GM18520 (cell line): Measurements from ENCODE around the gene CDKL1.
A peak's percentile ranks its signal among the peaks of the same experiment; 100 is the strongest.
"Not testable (repeated sequence)": the region's sequence is repeated elsewhere in the genome, so short reads cannot be mapped to it uniquely, and the experiment has no call there.

Experiments used
- ATAC-seq: cut with Tn5 transposase; IDR thresholded peaks from one replicate; pipeline ENCODE4 v1.9.1; 2021; ENCODE audit not compliant: unreplicated experiment

The CDKL1 gene

DNA sequence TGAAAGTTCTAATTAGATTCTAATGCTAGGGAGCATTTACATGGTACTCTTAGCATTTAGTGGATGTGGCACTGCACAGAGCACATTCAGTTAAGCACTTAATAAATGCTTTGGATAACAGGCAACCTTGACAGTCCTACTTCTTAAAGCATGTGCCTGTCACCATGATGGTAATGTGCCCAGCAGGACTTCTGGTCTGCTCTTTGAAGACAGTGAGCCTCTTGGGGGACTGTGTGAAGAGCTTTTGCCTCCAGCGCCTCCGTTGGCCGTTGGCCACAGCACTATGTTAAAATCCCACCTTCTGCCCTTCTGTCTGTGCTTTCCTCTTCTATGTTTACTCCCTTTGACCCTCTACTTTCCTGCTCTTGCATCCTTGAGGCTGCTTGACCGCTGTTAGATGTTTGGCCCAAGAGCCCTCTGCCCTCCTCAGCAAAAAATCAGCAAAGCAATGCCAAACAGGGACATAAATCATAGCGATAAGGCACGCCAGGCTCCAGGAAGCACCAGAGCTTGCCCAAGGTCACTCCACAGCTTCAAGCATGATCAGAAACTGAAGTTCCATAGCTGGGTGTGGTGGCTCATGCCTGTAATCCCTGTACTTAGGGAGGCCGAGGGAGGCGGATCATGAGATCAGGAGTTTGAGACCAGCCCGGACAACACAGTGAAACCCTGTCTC, 8.3 kb downstream of the CDKL1 start:
- ATAC-seq: no peak

DNA sequence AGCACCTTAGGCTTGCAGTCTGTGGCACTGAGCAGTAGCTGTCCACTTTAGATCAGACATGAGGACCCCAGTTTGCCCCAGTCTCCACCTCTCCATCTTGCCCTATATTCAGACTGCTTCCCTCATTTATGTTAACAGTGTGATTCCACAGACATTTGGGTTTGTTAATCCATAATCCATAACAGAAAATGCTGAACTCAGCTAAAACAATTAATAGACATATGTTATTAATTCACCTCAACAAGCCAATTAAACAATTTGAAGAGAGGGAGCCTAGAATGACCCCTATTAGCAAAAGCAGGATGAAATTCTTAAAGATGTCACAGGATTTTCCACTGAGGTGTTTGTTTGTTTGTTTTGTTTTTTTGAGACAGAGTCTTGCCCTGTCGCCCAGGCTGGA, 9.1 kb downstream of the CDKL1 start:
- ATAC-seq: no peak

- ATAC-seq: no peak
These were observed 13.0 kb downstream of the CDKL1 start for GRCh38 chr14:50383618-50384225.

- no peak for ATAC-seq
These were observed 14.8 kb downstream of the CDKL1 start for GRCh38 chr14:50381823-50382287.

DNA sequence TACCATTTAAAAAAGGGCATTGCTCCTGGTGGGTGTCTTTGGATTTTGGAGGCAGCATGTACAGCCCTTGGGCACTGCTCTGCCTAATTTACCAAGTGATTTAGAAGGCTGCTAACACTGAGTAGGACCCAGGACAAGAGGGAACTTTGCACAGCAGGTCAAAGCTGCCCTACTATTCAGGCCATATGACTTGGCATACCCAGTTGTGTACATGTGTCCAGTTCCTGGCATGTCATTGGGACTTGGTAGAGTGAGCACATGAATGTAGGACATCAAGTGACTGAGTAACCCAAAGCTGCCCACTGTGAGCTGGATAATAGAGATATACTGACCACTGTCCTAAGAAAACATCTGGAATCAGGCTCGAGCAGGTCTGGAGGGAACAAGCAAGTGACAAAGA, 15.7 kb downstream of the CDKL1 start:
- no peak for ATAC-seq

GRCh38 chr14:50380455-50380854, 16.2 kb downstream of the CDKL1 start:
- ATAC-seq: no peak

DNA sequence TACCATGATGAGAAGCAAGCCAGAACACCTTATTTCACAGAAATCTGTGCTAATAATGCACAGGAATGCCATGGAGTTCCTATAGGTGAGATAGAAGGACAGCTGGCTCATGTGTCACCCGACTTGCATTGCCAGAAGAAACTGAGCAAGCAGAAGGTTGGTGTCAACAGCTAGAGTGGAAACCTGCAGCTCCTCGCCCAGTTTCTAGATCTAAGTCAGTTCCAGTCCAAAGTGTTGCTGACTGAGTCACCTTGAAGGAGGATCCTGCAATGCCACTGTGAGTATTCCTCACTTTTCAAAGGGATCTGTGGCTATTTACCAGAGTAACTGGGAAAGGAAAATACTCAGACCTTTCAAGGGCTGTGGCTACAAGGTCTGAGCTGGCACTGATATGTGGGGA, 17.1 kb downstream of the CDKL1 start:
- ATAC-seq: no peak

DNA sequence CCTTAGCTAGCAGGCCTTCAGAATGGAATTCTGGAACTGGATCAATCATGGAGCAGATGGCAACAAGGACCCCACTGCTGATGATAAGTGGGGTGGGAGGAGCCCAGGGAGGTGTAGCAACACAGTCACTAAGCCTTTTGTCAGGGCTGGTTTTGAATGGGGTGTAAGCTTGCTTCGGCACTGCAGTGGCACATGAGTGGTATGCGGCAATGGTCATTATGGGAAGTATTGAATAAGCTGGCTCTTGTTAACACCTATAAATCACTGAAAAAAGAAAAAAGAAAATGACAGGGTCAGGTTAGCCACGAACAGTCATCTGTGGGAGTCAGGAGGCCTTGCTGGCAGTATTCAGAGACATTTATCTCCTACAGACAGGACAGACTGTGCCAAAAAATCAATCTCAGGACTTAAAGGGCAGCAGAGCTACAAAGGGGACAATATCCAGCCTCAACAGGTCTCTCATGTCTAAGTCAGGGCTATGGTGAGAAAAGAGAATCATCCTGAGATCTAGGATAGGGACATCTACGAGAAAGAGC, 19.1 kb downstream of the CDKL1 start:
- ATAC-seq: no peak

DNA sequence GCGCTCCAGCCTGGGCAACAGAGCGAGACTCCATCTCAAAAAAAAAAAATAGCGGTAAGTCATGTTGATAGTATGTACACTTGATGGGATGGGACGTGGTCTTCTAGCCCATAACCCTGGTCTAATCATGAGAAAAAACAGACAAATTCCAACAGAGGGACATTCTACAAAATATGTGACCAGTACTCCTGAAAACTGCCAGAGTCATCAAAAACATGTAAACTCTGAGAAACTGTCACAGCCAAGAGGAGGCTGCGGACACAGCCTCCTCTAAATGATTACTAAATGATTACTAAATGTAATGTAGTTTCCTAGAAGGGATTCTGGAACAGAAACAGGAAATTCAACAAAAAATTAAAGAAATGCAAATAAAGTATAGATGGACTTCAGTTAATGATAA, 20.9 kb downstream of the CDKL1 start:
- ATAC-seq: no peak

DNA sequence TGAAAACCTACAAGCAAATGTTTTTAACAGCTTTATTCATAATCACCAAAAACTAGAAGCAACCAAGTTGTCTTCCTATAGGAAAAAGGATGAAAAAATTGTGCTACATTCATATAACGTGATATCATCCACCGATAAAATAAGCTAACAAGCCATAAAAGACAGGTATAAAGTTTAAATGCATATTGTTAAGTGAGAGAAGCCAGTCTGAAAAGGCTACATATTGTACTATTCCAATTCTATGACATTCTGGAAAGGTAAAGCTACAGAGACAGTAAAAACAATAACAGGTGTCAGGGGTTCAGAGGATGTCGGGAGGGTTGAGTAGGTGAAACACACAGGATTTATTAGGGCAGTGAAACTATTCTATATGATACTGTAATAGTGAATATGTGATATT, 22.7 kb downstream of the CDKL1 start:
- ATAC-seq: no peak

- no peak for ATAC-seq
These were observed 25.1 kb downstream of the CDKL1 start for GRCh38 chr14:50371546-50371945.

DNA sequence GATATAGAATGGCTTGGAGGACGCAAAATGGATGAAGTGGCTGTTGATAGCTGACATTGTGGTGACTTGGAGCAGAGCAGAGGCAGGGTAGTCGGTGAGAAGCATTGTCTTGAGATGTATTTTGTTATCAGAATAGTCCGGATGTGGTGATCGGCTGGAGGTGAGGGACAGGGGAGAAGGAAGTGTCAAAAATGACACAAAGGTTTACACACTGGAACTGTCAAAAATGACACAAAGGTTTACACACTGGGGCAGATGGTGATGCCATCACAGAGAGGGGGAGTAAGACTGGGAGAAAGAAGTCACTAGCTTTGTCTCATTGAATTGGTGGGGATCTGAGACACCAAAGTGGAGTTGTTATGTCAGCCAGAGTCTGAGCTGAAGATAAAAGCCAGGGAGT, 30.1 kb downstream of the CDKL1 start:
- ATAC-seq: no peak

DNA sequence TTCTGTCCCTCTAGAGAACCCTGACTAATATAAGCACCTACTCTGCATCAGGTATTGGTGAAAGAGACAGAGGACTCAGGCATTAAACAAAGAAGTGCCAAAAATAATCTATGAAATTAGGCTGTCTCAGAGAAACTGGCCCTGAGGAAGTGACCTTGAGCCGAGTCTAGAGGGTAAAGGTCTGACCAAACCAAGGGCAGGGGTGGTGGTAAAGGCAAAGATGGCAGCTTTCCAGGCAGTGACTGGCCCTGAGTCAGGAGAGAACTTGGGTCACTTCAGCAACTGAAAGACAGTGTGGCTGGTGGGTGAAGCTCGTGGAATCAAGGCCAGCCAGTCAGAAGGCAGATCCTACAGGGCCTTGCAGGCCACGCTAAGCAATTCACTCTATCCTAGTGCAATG, 30.6 kb downstream of the CDKL1 start:
- no peak for ATAC-seq

DNA sequence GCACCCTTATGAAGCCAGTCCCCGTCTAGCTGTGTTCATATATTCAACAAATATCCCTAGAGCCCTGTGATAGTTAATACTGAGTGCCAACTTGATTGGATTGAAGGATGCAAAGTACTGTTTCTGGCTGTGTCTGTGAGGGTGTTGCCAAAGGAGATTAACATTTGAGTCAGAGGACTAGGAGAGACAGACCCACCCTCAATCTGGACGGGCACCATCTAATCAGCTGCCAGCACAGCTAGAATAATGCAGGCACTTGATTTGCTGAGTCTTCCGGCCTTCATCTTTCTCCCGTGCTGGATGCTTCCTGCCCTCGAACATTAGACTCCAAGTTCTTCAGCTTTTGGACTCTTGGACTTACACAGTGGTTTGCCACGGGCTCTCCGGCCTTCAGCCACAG, 31.1 kb downstream of the CDKL1 start:
- not testable (repeated sequence) for ATAC-seq

GRCh38 chr14:50364792-50365191, 31.9 kb downstream of the CDKL1 start:
- ATAC-seq: no peak

GRCh38 chr14:50363714-50364111, 33.0 kb downstream of the CDKL1 start:
- ATAC-seq: peak; percentile 98

DNA sequence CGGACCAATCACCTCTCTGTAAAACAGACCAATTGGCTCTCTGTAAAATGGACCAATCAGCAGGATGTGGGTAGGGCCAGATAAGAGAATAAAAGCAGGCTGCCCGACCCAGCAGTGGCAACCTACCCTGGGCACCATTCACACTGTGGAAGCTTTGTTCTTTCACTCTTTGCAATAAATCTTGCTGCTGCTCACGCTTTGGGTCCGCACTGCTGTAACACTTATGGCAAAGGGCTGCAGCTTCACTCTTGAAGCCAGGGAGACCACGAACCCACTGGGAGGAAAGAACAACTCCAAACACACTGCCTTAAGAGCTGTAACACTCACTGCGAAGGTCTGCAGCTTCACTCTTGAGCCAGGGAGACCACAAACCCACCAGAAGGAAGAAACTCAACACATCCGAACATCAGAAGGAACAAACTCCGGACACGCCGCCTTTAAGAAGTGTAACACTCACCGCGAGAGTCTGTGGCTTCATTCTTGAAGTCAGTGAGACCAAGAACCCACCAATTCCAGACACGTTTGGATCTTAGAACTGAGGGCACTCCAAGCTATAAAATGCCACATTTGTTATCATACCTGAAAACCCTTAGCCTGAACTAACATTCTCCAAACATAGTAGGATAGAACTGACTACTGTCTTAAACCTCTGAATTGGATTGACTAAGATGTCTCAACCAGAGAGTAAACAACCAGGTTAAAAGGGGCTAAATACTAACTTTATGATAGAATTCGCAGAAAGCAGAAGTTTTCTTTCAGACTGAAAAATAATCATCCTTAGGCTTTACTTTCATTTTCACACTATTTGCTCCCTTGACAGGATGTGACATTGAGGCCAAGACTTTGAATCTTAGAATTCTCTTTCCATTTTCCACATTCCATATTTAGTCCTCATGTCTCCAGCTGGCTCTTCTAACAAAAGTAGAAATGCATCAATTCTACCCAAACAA, 33.6 kb downstream of the CDKL1 start:
- no peak for ATAC-seq

DNA sequence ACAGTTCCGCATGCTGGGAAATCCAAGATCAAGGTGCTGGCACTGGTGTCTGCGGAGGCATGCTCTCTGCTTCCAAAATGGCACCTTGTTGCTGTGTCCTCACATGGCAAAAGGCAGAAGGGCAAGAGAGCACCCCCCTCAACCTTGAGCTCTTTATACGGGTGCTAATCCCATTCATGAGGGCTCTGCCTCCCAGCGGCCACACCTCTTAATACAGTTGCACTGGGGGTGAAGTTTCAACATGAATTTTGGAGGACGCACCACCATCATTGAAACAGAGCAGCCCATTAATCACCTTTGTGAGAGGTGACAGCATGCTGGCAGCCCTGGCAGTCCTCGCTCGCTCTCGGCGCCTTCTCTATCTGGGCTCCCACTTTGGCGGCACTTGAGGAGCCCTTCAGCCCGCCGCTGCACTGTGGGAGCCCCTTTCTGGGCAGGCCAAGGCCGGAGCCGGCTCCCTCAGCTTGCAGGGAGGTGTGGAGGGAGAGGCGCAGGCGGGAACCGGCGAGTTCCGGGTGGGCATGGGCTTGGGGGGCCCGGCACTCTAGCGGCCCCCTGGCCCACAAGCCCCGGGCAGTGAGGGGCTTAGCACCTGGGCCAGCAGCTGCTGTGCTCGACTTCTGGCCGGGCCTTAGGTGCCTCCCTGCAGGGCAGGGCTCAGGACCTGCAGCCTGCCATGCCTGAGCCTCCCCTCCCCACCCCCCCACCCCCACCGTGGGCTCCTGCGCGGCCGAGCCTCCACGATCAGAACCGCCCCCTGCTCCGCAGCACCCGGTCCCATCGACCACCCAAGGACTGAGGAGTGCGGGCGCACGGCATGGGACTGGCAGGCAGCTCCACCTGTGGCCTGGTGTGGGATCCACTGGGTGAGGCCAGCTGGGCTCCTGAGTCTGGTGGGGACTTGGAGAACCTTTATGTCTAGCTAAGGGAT, 34.9 kb downstream of the CDKL1 start:
- ATAC-seq: not testable (repeated sequence)

GRCh38 chr14:50360851-50361250, 35.8 kb downstream of the CDKL1 start:
- ATAC-seq: no peak

DNA sequence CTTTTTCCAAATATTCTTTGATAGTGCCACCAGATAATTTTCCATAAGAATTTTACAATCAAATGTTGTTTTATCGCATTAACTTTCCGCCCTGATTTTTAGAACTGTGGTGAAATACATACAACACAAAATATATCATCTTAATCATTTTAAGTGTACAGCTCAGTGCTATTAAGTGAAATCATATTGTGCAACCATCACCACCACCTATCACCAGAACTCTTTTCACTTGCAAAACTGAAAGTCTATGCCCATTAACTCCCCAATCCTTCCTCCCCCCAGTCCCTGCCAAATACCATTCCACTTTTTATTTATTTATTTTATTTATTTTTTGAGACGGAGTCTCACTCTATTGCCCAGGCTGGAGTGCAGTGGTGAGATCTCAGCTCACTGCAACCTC, 36.6 kb downstream of the CDKL1 start:
- ATAC-seq: no peak
